CD14-positive monocyte (primary cell): ENCODE data around the gene ALPK3. TPM values are rescaled to one million over a fixed set of nuclear protein-coding genes. Genes with fewer than 3 reads are reported as not detected.

Experiments used
- DNase-seq, 3 donors: peaks; one replicate each; pipeline ENCODE4 v3.0.0-alpha.2; 2011 to 2022
- H2AFZ ChIP-seq: 2 replicates; pipeline ENCODE4 v1.6.0; 2012; ENCODE audit warnings: mild to moderate bottlenecking, low read depth, low read length, inconsistent platforms; ENCODE audit not compliant: insufficient read depth, poor library complexity, severe bottlenecking
- H3K27ac ChIP-seq, 2 donors: 1 replicate in 1 of 2; 2 replicates in 1 of 2; pipeline ENCODE4 v1.5.1; 2012 to 2013; ENCODE audit warnings: low read length in 2 of 2, control low read depth in 1 of 2, inconsistent platforms in 1 of 2, low read depth in 1 of 2, mild to moderate bottlenecking in 1 of 2
- H3K27me3 ChIP-seq, 2 donors: one replicate each; pipeline versions ENCODE4 v1.6.0 to v1.6.1; 2011 to 2013; ENCODE audit warnings: low read length in 2 of 2; ENCODE audit not compliant: control insufficient read depth in 2 of 2, insufficient read depth in 2 of 2
- H3K36me3 ChIP-seq, 2 donors: replicated peaks in 1 of 2; 1 replicate in 1 of 2; 2 replicates in 1 of 2; pipeline versions ENCODE4 v1.5.1 to v1.6.1; 2012 to 2013; ENCODE audit warnings: low read length in 2 of 2, control low read depth in 1 of 2, inconsistent platforms in 1 of 2, mild to moderate bottlenecking in 1 of 2; ENCODE audit not compliant: insufficient read depth in 2 of 2, control insufficient read depth in 1 of 2
- H3K4me1 ChIP-seq, 2 donors: 1 replicate in 1 of 2; 2 replicates in 1 of 2; pipeline versions ENCODE4 v1.5.1 to v1.6.1; 2012 to 2013; ENCODE audit warnings: low read length in 2 of 2, control low read depth in 1 of 2, inconsistent platforms in 1 of 2, mild to moderate bottlenecking in 1 of 2, moderate library complexity in 1 of 2; ENCODE audit not compliant: insufficient read depth in 2 of 2, control insufficient read depth in 1 of 2
- H3K4me2 ChIP-seq: replicated peaks from 2 replicates; pipeline ENCODE3; 2012; ENCODE audit warnings: low read length, moderate library complexity, mild to moderate bottlenecking; ENCODE audit not compliant: poor library complexity, severe bottlenecking; ENCODE audit errors: extremely low read depth
- H3K4me3 ChIP-seq, 3 experiments: fragments of 200-600 bp in 1 of 3; sonication (generic) in 1 of 3; replicated peaks in 1 of 3; 1 replicate in 2 of 3; 2 replicates in 1 of 3; pipeline ENCODE4 v1.5.1; 2011 to 2013; ENCODE audit warnings: low read length in 3 of 3, mild to moderate bottlenecking in 3 of 3, control low read depth in 2 of 3, low read depth in 2 of 3, inconsistent platforms in 1 of 3, moderate library complexity in 1 of 3
- H3K79me2 ChIP-seq: 2 replicates; pipeline ENCODE4 v1.6.0; 2012; ENCODE audit warnings: mild to moderate bottlenecking, control low read depth, inconsistent platforms, low read length, moderate library complexity; ENCODE audit not compliant: insufficient read depth
- H3K9ac ChIP-seq: 2 replicates; pipeline ENCODE4 v1.6.0; 2017; ENCODE audit warnings: low read length, mild to moderate bottlenecking; ENCODE audit not compliant: insufficient read depth, poor library complexity, severe bottlenecking
- H3K9me3 ChIP-seq, 2 donors: replicated peaks in 1 of 2; 1 replicate in 1 of 2; 2 replicates in 1 of 2; pipeline versions ENCODE4 v1.5.1 to v1.6.1; 2012 to 2013; ENCODE audit warnings: low read length in 2 of 2, control low read depth in 1 of 2; ENCODE audit not compliant: control insufficient read depth in 1 of 2, insufficient read depth in 1 of 2
- H4K20me1 ChIP-seq: 2 replicates; pipeline ENCODE4 v1.6.0; 2012; ENCODE audit warnings: mild to moderate bottlenecking, low read length, control low read depth, moderate library complexity; ENCODE audit not compliant: insufficient read depth
- H3K27ac Mint-ChIP-seq, 7 donors: one replicate each; pipeline ENCODE4 v1.8.0; 2020; ENCODE audit warnings: mild to moderate bottlenecking in 7 of 7, mixed read lengths in 7 of 7, moderate library complexity in 6 of 7, inconsistent platforms in 2 of 7
- H3K27me3 Mint-ChIP-seq, 3 donors: one replicate each; pipeline ENCODE4 v1.8.0; 2021 to 2022; ENCODE audit warnings: low read depth in 3 of 3, mild to moderate bottlenecking in 3 of 3, mixed read lengths in 3 of 3, moderate library complexity in 3 of 3, inconsistent platforms in 1 of 3
- H3K36me3 Mint-ChIP-seq, 2 donors: one replicate each; pipeline ENCODE4 v1.8.0; 2020; ENCODE audit warnings: mixed read lengths in 2 of 2, inconsistent platforms in 1 of 2, mild to moderate bottlenecking in 1 of 2
- H3K4me1 Mint-ChIP-seq: one replicate; pipeline ENCODE4 v1.8.0; 2020; ENCODE audit warnings: mild to moderate bottlenecking, mixed read lengths
- H3K4me3 Mint-ChIP-seq, 2 donors: one replicate each; pipeline ENCODE4 v1.8.0; 2020; ENCODE audit warnings: mild to moderate bottlenecking in 2 of 2, mixed read lengths in 2 of 2, moderate library complexity in 1 of 2
- H3K9me3 Mint-ChIP-seq, 7 donors: one replicate each; pipeline ENCODE4 v1.8.0; 2020 to 2022; ENCODE audit warnings: mixed read lengths in 7 of 7, mild to moderate bottlenecking in 6 of 7, moderate library complexity in 6 of 7, inconsistent platforms in 2 of 7
- WGBS: methylation state at CpG from one replicate; pipeline ENCODE4 v1.1.5; 2013; ENCODE audit warnings: missing lambda C conversion rate; ENCODE audit not compliant: insufficient coverage; 5-methylcytosine and 5-hydroxymethylcytosine counted together
- intact Hi-C, 2 donors: fragments of 100-400 bp; cut with micrococcal nuclease; formaldehyde crosslinking; loops; one replicate each; pipeline versions ENCODE4 v1.15.0 to v1.15.1; 2023
- polyA plus RNA-seq, 3 donors: library from polyadenylated mRNA; depleted of rRNA in 1 of 3; unstranded in 2 of 3; stranded (reverse) in 1 of 3; fragments of 300-500 nt in 2 of 3; fragments of >200 nt in 1 of 3; fragmentation: Illumina TruSeq in 2 of 3; gene quantifications; 1 replicate in 2 of 3; 2 replicates in 1 of 3; pipeline ENCODE4 v1.2.3, GENCODE V29; 2012 to 2021
- TF ChIP-seq, protein P1 (sequence below): fragments of 200-600 bp; IDR thresholded peaks from one replicate; pipeline ENCODE4 v1.8.0; 2022; ENCODE audit warnings: antibody characterized with exemption, mild to moderate bottlenecking

ALPK3 gene
- polyA plus RNA-seq, 3 donors: 0.02 to 0.12 TPM; not detected in 1

DNA sequence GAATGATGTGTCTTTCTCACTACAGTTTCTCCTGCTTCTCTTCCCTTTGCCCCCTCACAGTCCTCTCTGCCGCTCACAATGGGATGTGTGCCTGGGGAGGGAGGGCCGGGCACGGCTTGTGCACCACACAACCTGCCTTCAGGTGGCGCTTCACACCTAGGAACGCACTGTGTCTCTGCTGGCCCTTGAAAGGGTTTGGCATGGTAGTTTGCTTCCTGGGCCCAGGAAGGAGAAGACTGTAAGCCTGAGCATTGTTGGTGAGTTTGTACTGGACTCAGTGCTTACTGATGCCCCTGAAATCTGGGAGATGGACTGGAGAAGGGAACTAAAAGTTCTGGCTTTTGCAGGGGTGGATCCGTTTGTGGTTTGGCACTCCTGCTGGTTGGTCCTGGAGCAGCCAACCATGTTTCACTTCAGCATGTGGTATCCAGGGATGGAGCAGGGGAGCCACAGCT lies 9.2 kb downstream of the ALPK3 start:
- Histone ChIP-seq H2AFZ (no peak overlapping the region), H3K79me2 (no peaks in the 10 kb centered on the region)
- 88% methylated on average over 5 of the region's 6 CpGs for WGBS

DNA sequence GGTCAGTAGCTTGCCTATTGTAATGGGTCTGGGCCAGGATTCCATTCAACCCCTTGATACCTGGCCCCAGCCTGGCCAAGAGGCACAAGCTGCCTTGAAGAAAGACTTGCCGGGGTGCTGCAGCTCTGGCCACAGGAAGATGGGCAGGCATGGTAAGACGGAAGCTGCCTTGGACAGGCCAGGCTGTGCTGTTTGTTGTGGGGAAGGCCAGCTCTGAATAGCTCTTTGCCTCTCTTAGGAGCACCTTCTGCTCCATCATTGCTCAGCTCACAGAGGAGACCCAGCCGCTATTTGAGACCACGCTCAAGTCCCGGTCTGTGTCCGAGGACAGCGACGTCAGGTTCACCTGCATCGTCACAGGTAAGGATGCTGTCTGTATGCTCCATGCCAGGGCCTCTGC lies 10.1 kb downstream of the ALPK3 start:
- no peaks in the 10 kb centered on the region for H3K9me3 ChIP-seq
- Mint-ChIP-seq H3K4me1 (peaks cover 10% of the 10 kb centered on the region), H3K9me3 (no peaks in the 10 kb centered on the region), H3K27me3 (peaks cover 1 to 5% (median 3%) of the 10 kb centered on the region in 3 donors), H3K27ac (no peak overlapping the region), H3K4me3 (no peak overlapping the region), H3K36me3 (no peaks in the 10 kb centered on the region)
- no peak overlapping the region for H3K4me3 ChIP-seq
- H3K9ac ChIP-seq: no peak overlapping the region
- DNase-seq: no peak
- TF ChIP-seq, protein P1, sequence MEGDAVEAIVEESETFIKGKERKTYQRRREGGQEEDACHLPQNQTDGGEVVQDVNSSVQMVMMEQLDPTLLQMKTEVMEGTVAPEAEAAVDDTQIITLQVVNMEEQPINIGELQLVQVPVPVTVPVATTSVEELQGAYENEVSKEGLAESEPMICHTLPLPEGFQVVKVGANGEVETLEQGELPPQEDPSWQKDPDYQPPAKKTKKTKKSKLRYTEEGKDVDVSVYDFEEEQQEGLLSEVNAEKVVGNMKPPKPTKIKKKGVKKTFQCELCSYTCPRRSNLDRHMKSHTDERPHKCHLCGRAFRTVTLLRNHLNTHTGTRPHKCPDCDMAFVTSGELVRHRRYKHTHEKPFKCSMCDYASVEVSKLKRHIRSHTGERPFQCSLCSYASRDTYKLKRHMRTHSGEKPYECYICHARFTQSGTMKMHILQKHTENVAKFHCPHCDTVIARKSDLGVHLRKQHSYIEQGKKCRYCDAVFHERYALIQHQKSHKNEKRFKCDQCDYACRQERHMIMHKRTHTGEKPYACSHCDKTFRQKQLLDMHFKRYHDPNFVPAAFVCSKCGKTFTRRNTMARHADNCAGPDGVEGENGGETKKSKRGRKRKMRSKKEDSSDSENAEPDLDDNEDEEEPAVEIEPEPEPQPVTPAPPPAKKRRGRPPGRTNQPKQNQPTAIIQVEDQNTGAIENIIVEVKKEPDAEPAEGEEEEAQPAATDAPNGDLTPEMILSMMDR: no peak
- H3K27ac ChIP-seq: no peak overlapping the region
- H4K20me1 ChIP-seq: no peaks in the 10 kb centered on the region
- WGBS: 100% methylated on average over 2 of the region's 9 CpGs
- H3K4me1 ChIP-seq: peaks cover 4 to 6% of the 10 kb centered on the region in 2 donors
- no peak overlapping the region for H3K4me2 ChIP-seq
- H2AFZ ChIP-seq: no peak overlapping the region
- no peaks in the 10 kb centered on the region for H3K36me3 ChIP-seq
- intact Hi-C loops: no loop called here
- no peaks in the 10 kb centered on the region for H3K27me3 ChIP-seq
- H3K79me2 ChIP-seq: no peaks in the 10 kb centered on the region

More for the DNA sequence above, 9.2 kb downstream of the ALPK3 start:
- no peak overlapping the region for H3K27ac ChIP-seq
- no peaks in the 10 kb centered on the region for H4K20me1 ChIP-seq
- H3K4me3 ChIP-seq: no peak overlapping the region
- peaks cover 11% of the 10 kb centered on the region for H3K4me1 Mint-ChIP-seq
- intact Hi-C loops: no loop called here
- TF ChIP-seq, protein P1: no peak
- no peak overlapping the region for H3K4me3 Mint-ChIP-seq
- H3K9me3 ChIP-seq: no peaks in the 10 kb centered on the region
- no peaks in the 10 kb centered on the region for H3K36me3 Mint-ChIP-seq
- no peaks in the 10 kb centered on the region for H3K9me3 Mint-ChIP-seq
- no peak for DNase-seq
- peaks cover 4 to 6% of the 10 kb centered on the region in 2 donors for H3K4me1 ChIP-seq
- no peaks in the 10 kb centered on the region for H3K27me3 ChIP-seq
- H3K27me3 Mint-ChIP-seq: peaks cover 1 to 6% (median 4%) of the 10 kb centered on the region in 3 donors
- peak overlapping the region in 1 of 7 donors; percentile 43 for H3K27ac Mint-ChIP-seq
- H3K4me2 ChIP-seq: no peak overlapping the region
- H3K36me3 ChIP-seq: no peaks in the 10 kb centered on the region
- no peak overlapping the region for H3K9ac ChIP-seq
